HepG2 (cell line): ENCODE data around the gene PELI2. TPM values are rescaled to one million over a fixed set of nuclear protein-coding genes. Genes with fewer than 3 reads are reported as not detected.

Experiments
- ATAC-seq: fragments of 200-7000 bp; cut with Tn5 transposase; 3 replicates; pipeline ENCODE4 v1.9.1; 2020; ENCODE audit warnings: mild to moderate bottlenecking, moderate library complexity
- BruUV-seq: library from RNA; stranded (reverse); fragments of 400-500 nt; replicated peaks from 2 replicates; lab custom pipeline; 2021; lab: Mats Ljungman, UMichigan
- CTCF ChIA-PET: fragments of 300-600 bp; formaldehyde crosslinking; extraction: SDS; loops from one replicate; lab custom pipeline; 2021; ENCODE audit warnings: low total read pairs, inconsistent platforms, low intra/inter-chr PET ratio; lab: Yijun Ruan, JAX
- POLR2A ChIA-PET: fragments of 350-600 bp; sonication (Branson Sonifier 250); formaldehyde crosslinking; loops from one replicate; lab custom pipeline; 2020; ENCODE audit warnings: antibody characterized with exemption, inconsistent platforms; lab: Yijun Ruan, JAX
- DNase-seq: peaks from one replicate; pipeline ENCODE4 v3.0.0-alpha.2; 2015; ENCODE audit warnings: low spot score
- FAIRE-seq: peaks from 3 replicates; lab custom pipeline; 2011; peaks lifted over from hg19 to GRCh38; lab: Jason Lieb, UNC
- H2AFZ ChIP-seq: one replicate; pipeline ENCODE4 v1.6.1; 2011; ENCODE audit warnings: low read length, inconsistent platforms
- H3K27ac ChIP-seq: fragments of 300-600 bp; 3 replicates; pipeline ENCODE4 v1.8.0; 2011; ENCODE audit warnings: mixed run types, mild to moderate bottlenecking, mixed read lengths, low read length, inconsistent platforms; ENCODE audit not compliant: insufficient read depth; ENCODE audit errors: extremely low read length
- H3K27me3 ChIP-seq, 2 experiments: fragments of 200-600 bp in 1 of 2; 2 replicates in 1 of 2; 3 replicates in 1 of 2; pipeline versions ENCODE4 v1.6.0 to v1.8.0; 2011; ENCODE audit warnings: low read length in 2 of 2, mild to moderate bottlenecking in 2 of 2, moderate library complexity in 2 of 2, inconsistent platforms in 1 of 2; ENCODE audit not compliant: insufficient read depth in 2 of 2, control insufficient read depth in 1 of 2
- H3K36me3 ChIP-seq, 2 experiments: fragments of 200-600 bp in 1 of 2; replicated peaks in 1 of 2; 2 replicates in 1 of 2; 3 replicates in 1 of 2; pipeline versions ENCODE4 v1.5.1 to v1.8.0; 2011; ENCODE audit warnings: low read length in 2 of 2, inconsistent platforms in 1 of 2; ENCODE audit not compliant: insufficient read depth in 2 of 2, control insufficient read depth in 1 of 2
- H3K4me1 ChIP-seq: 2 replicates; pipeline ENCODE4 v1.5.1; 2012; ENCODE audit warnings: low read length, inconsistent platforms; ENCODE audit not compliant: insufficient read depth
- H3K4me2 ChIP-seq: 2 replicates; pipeline ENCODE4 v1.6.0; 2011; ENCODE audit warnings: low read depth, low read length, inconsistent platforms
- H3K4me3 ChIP-seq, 3 experiments: fragments of 200-600 bp in 1 of 3; sonication (generic), shearing (Covaris generic) in 1 of 3; replicated peaks in 1 of 3; 2 replicates each; pipeline ENCODE4 v1.5.1; 2011 to 2016; ENCODE audit warnings: low read length in 3 of 3, inconsistent platforms in 2 of 3, low read depth in 2 of 3, mild to moderate bottlenecking in 2 of 3, control low read depth in 1 of 3, mixed read lengths in 1 of 3; ENCODE audit not compliant: insufficient read depth in 1 of 3
- H3K79me2 ChIP-seq: one replicate; pipeline ENCODE4 v1.6.1; 2011; ENCODE audit warnings: low read length, inconsistent platforms; ENCODE audit not compliant: insufficient read depth
- H3K9ac ChIP-seq: 2 replicates; pipeline ENCODE4 v1.6.0; 2011; ENCODE audit warnings: mild to moderate bottlenecking, low read depth, low read length, inconsistent platforms; ENCODE audit not compliant: insufficient read depth
- H3K9me3 ChIP-seq: 2 replicates; pipeline ENCODE4 v1.5.1; 2012; ENCODE audit warnings: mild to moderate bottlenecking, low read length
- H4K20me1 ChIP-seq: 2 replicates; pipeline ENCODE4 v1.6.0; 2011; ENCODE audit warnings: inconsistent platforms, mild to moderate bottlenecking, low read length, moderate library complexity; ENCODE audit not compliant: insufficient read depth
- KDM1A ChIP-seq: IDR thresholded peaks from 2 replicates; pipeline ENCODE4 v1.6.1; 2016; ENCODE audit warnings: missing compliant biosample characterization
- SMC3 ChIP-seq: IDR thresholded peaks from 2 replicates; pipeline ENCODE4 v1.6.1; 2011; ENCODE audit warnings: low read length, improper control_type of control experiment
- ZNF235 ChIP-seq: sonication (generic); formaldehyde crosslinking; IDR thresholded peaks from 2 replicates; pipeline ENCODE4 v1.8.1; 2023; ENCODE audit warnings: mild to moderate bottlenecking, missing genetic modification reagents, borderline replicate concordance
- ZNF354B ChIP-seq: sonication (generic); formaldehyde crosslinking; IDR thresholded peaks from 2 replicates; pipeline ENCODE4 v1.8.0; 2022; ENCODE audit warnings: mild to moderate bottlenecking, missing genetic modification reagents
- ZNF567 ChIP-seq: sonication (generic); formaldehyde crosslinking; IDR thresholded peaks from 2 replicates; pipeline ENCODE4 v1.8.1; 2023; ENCODE audit warnings: mild to moderate bottlenecking, missing genetic modification reagents, borderline replicate concordance
- ZNF7 ChIP-seq: IDR thresholded peaks from 2 replicates; pipeline ENCODE4 v1.6.1; 2016; ENCODE audit warnings: missing biosample characterization, missing genetic modification reagents
- WGBS: methylation state at CpG from one replicate; pipeline ENCODE4 v1.1.6; 2017; ENCODE audit warnings: low lambda C conversion rate; 5-methylcytosine and 5-hydroxymethylcytosine counted together
- in situ Hi-C: cut with HindIII; loops from 2 replicates; pipeline ENCODE4 v1.10.0; 2017; ENCODE audit warnings: low pct_unique_long_range_greater_than_20kb; ENCODE audit not compliant: extremely low pct_ligation_motif_present
- intact Hi-C: fragments of 100-400 bp; cut with micrococcal nuclease; formaldehyde crosslinking; loops from one replicate; pipeline ENCODE4 v1.10.0; 2022; ENCODE audit not compliant: unreplicated experiment
- polyA plus RNA-seq, 8 experiments: library from polyadenylated mRNA; depleted of rRNA in 3 of 8; stranded (reverse) in 7 of 8; unstranded in 1 of 8; fragments of >200 nt; fragmentation: Illumina TruSeq in 4 of 8; extraction: Trizol in 4 of 8; gene quantifications; 2 replicates each; pipeline versions ENCODE4 v1.2.1 to v1.2.3, GENCODE V29; 2011 to 2016; ENCODE audit warnings: low read depth in 4 of 8, missing spikeins in 1 of 8, mixed read lengths in 1 of 8; ENCODE audit not compliant: insufficient read depth in 1 of 8
- total RNA-seq, 5 experiments: library from RNA; depleted of rRNA; stranded (reverse); fragments of >200 nt; fragmentation: Illumina TruSeq; extraction: Trizol; gene quantifications; 2 replicates each; pipeline ENCODE4 v1.2.3, GENCODE V29; 2016; ENCODE audit warnings: low read depth in 1 of 5
- TF ChIP-seq, protein P1 (sequence below): sonication (generic); formaldehyde crosslinking; IDR thresholded peaks from 2 replicates; pipeline ENCODE4 v1.4.0; 2020; ENCODE audit warnings: missing genetic modification reagents
- TF ChIP-seq, protein P2 (sequence below): sonication (generic); formaldehyde crosslinking; IDR thresholded peaks from 2 replicates; pipeline ENCODE4 v1.4.0; 2020; ENCODE audit warnings: missing genetic modification reagents, mild to moderate bottlenecking, borderline replicate concordance
- TF ChIP-seq, protein P3 (sequence below): sonication (generic); formaldehyde crosslinking; IDR thresholded peaks from 2 replicates; pipeline ENCODE4 v1.4.0; 2020; ENCODE audit warnings: missing genetic modification reagents, borderline replicate concordance
- TF ChIP-seq, protein P4 (sequence below): IDR thresholded peaks from 2 replicates; pipeline ENCODE4 v1.6.1; 2018; ENCODE audit warnings: missing genetic modification reagents

The PELI2 gene
- total and polyA plus RNA-seq, 2 of the 13 experiments (the other 11 are each of a cell fraction or from before 2014, with no cell fraction given), result 0.07 TPM; not detected in 1

DNA sequence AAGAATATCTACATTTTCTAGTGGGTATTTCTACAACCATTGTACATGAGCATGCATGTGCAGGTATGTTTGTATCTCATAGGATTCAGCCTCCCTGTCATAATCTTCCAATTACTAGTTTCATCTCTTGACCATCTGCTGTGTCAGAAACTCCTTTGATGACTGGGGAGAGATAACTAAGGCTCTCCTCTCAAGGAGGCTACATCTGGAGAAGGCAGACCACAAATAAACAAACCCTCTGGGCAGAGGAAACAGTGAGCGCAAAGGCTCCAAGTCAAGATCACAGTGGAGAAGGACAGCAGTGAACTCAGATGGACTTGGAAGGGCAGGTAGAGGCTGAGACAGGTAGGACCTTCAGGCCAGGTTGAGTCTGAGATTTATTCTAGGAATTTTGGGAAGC is 166.4 kb downstream of the PELI2 start:
- no peak for ATAC-seq
- no peaks in the 10 kb centered on the region for H3K36me3 ChIP-seq
- TF ChIP-seq, protein P1, sequence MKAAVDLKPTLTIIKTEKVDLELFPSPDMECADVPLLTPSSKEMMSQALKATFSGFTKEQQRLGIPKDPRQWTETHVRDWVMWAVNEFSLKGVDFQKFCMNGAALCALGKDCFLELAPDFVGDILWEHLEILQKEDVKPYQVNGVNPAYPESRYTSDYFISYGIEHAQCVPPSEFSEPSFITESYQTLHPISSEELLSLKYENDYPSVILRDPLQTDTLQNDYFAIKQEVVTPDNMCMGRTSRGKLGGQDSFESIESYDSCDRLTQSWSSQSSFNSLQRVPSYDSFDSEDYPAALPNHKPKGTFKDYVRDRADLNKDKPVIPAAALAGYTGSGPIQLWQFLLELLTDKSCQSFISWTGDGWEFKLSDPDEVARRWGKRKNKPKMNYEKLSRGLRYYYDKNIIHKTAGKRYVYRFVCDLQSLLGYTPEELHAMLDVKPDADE (CRISPR knock-in tag), result no peak
- TF ChIP-seq KDM1A (CRISPR knock-in tag), result no peak
- no peak for TF ChIP-seq ZNF235 (CRISPR knock-in tag)
- TF ChIP-seq ZNF7 (CRISPR knock-in tag), result no peak
- TF ChIP-seq, protein P2, sequence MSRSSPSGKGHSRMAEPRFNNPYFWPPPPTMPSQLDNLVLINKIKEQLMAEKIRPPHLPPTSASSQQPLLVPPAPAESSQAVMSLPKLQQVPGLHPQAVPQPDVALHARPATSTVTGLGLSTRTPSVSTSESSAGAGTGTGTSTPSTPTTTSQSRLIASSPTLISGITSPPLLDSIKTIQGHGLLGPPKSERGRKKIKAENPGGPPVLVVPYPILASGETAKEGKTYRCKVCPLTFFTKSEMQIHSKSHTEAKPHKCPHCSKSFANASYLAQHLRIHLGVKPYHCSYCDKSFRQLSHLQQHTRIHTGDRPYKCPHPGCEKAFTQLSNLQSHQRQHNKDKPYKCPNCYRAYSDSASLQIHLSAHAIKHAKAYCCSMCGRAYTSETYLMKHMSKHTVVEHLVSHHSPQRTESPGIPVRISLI (CRISPR knock-in tag), result no peak
- TF ChIP-seq, protein P3, sequence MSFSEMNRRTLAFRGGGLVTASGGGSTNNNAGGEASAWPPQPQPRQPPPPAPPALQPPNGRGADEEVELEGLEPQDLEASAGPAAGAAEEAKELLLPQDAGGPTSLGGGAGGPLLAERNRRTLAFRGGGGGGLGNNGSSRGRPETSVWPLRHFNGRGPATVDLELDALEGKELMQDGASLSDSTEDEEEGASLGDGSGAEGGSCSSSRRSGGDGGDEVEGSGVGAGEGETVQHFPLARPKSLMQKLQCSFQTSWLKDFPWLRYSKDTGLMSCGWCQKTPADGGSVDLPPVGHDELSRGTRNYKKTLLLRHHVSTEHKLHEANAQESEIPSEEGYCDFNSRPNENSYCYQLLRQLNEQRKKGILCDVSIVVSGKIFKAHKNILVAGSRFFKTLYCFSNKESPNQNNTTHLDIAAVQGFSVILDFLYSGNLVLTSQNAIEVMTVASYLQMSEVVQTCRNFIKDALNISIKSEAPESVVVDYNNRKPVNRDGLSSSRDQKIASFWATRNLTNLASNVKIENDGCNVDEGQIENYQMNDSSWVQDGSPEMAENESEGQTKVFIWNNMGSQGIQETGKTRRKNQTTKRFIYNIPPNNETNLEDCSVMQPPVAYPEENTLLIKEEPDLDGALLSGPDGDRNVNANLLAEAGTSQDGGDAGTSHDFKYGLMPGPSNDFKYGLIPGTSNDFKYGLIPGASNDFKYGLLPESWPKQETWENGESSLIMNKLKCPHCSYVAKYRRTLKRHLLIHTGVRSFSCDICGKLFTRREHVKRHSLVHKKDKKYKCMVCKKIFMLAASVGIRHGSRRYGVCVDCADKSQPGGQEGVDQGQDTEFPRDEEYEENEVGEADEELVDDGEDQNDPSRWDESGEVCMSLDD (CRISPR knock-in tag), result no peak
- no peak for TF ChIP-seq ZNF567 (CRISPR knock-in tag)
- no peak for TF ChIP-seq ZNF354B (CRISPR knock-in tag)
- no peak for TF ChIP-seq SMC3
- TF ChIP-seq, protein P4, sequence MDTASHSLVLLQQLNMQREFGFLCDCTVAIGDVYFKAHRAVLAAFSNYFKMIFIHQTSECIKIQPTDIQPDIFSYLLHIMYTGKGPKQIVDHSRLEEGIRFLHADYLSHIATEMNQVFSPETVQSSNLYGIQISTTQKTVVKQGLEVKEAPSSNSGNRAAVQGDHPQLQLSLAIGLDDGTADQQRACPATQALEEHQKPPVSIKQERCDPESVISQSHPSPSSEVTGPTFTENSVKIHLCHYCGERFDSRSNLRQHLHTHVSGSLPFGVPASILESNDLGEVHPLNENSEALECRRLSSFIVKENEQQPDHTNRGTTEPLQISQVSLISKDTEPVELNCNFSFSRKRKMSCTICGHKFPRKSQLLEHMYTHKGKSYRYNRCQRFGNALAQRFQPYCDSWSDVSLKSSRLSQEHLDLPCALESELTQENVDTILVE (CRISPR knock-in tag), result no peak
- FAIRE-seq, result no peak
- H4K20me1 ChIP-seq, result no peaks in the 10 kb centered on the region
- no peaks in the 10 kb centered on the region for H3K27me3 ChIP-seq
- no TSS peak for BruUV-seq
- H2AFZ ChIP-seq, result no peak overlapping the region
- in situ Hi-C loops (no loop called here), intact Hi-C loops (no loop called here)
- no peak overlapping the region for H3K4me2 ChIP-seq
- no peak for DNase-seq
- H3K9ac ChIP-seq, result no peak overlapping the region
- H3K9me3 ChIP-seq, result no peaks in the 10 kb centered on the region
- H3K4me3 ChIP-seq, result no peak overlapping the region
- no peak overlapping the region for H3K27ac ChIP-seq
- no peaks in the 10 kb centered on the region for H3K4me1 ChIP-seq
- H3K79me2 ChIP-seq, result no peaks in the 10 kb centered on the region
- 90% methylated on average over 1 of the region's 1 CpG for WGBS
- POLR2A ChIA-PET, result no interaction called here
- CTCF ChIA-PET, result no interaction called here
